HepG2 (cell line): ENCODE measurements around the gene NDUFS6.

Experiments used
- KAT7 ChIP-seq: IDR thresholded peaks from 2 replicates; pipeline ENCODE4 v1.6.1; 2018; ENCODE audit warnings: borderline replicate concordance, missing compliant biosample characterization
- MAZ ChIP-seq, 2 experiments: sonication (generic) in 1 of 2; formaldehyde crosslinking in 1 of 2; IDR thresholded peaks; 2 replicates each; pipeline versions ENCODE4 v1.5.0 to v1.6.1; 2012 to 2020; ENCODE audit warnings: low read depth in 2 of 2, mild to moderate bottlenecking in 2 of 2, borderline replicate concordance in 1 of 2, improper control_type of control experiment in 1 of 2, low read length in 1 of 2, missing genetic modification reagents in 1 of 2, moderate library complexity in 1 of 2
- MEIS2 ChIP-seq: sonication (generic); formaldehyde crosslinking; IDR thresholded peaks from 2 replicates; pipeline ENCODE4 v1.9.0; 2021; ENCODE audit warnings: mild to moderate bottlenecking, missing genetic modification reagents
- SCMH1 ChIP-seq: sonication (generic); formaldehyde crosslinking; IDR thresholded peaks from 2 replicates; pipeline ENCODE4 v1.9.0; 2021; ENCODE audit warnings: missing genetic modification reagents, mild to moderate bottlenecking, borderline replicate concordance
- SNRNP70 ChIP-seq: fragments of 200-400 bp; formaldehyde crosslinking; IDR thresholded peaks from 2 replicates; pipeline ENCODE4 v1.6.1; 2017; ENCODE audit warnings: mild to moderate bottlenecking, low read depth, low read length, moderate library complexity
- TAF1 ChIP-seq: sonication (generic); formaldehyde crosslinking; IDR thresholded peaks from 2 replicates; pipeline ENCODE4 v1.4.0; 2020; ENCODE audit warnings: missing genetic modification reagents
- ZNF441 ChIP-seq: sonication (generic); formaldehyde crosslinking; IDR thresholded peaks from 2 replicates; pipeline ENCODE4 v1.7.0; 2021; ENCODE audit warnings: missing genetic modification reagents, borderline replicate concordance
- ZNF772 ChIP-seq: sonication (generic); formaldehyde crosslinking; IDR thresholded peaks from 2 replicates; pipeline ENCODE4 v1.5.0; 2020; ENCODE audit warnings: mild to moderate bottlenecking, missing genetic modification reagents

GRCh38 chr5:1824109-1824821 is 23.1 kb downstream of the NDUFS6 start:
- TF ChIP-seq SCMH1 (no peak), ZNF772 (CRISPR knock-in tag) (no peak), KAT7 (CRISPR knock-in tag) (no peak), MEIS2 (CRISPR knock-in tag) (no peak), TAF1 (CRISPR knock-in tag) (no peak), ZNF441 (CRISPR knock-in tag) (no peak), MAZ (IDR thresholded peaks at IDR 0.05; ENCODE audit: borderline replicate concordance, low read depth, low read length) (no peak), MAZ (CRISPR knock-in tag; IDR thresholded peaks at IDR 0.05; ENCODE audit: low read depth) (no peak), SNRNP70 (no peak)
